ENCODE data around the gene LYL1. TPM values are rescaled to one million over a fixed set of nuclear protein-coding genes. Genes with fewer than 3 reads are reported as not detected.

LYL1 gene
- total and polyA plus RNA-seq, 4 donors, result 0.35 to 69.7 (median 2.3) TPM

GRCh38 chr19:13094106-13094504 lies 8.6 kb downstream of the LYL1 start:
- Histone ChIP-seq H3K4me1 (ENCODE audit: control insufficient read depth in 4 of 4, insufficient read depth in 4 of 4, low read length in 3 of 4) (peaks cover 21 to 52% (median 30%) of the 10 kb centered on the region in 4 donors), H3K9ac (ENCODE audit: low read depth in 1 of 2, low read length in 2 of 2) (no peak overlapping the region), H3K4me3 (ENCODE audit: low read depth in 1 of 3, low read length in 3 of 3) (no peak overlapping the region), H3K27me3 (ENCODE audit: control insufficient read depth in 4 of 4, insufficient read depth in 4 of 4, low read length in 3 of 4) (no peaks in the 10 kb centered on the region), H3K27ac (ENCODE audit: low read depth in 1 of 2, low read length in 2 of 2) (no peak overlapping the region), H3K36me3 (ENCODE audit: control insufficient read depth in 4 of 4, insufficient read depth in 3 of 4, low read depth in 1 of 4, low read length in 3 of 4) (peaks cover 0 to 6% (median 2%) of the 10 kb centered on the region in 4 donors), H3K9me3 (ENCODE audit: control insufficient read depth in 4 of 4, low read length in 3 of 4) (no peaks in the 10 kb centered on the region)
- no peak for DNase-seq (ENCODE audit: low spot score)
- 33% methylated on average over 5 of the region's 5 CpGs for WGBS
- no peak for TF ChIP-seq SP1 (IDR thresholded peaks at IDR 0.05)
- TF ChIP-seq HNF4A (conservative IDR thresholded peaks at IDR 0.05), result peak in 1 of 2 donors; percentile 26
- TF ChIP-seq JUND (IDR thresholded peaks at IDR 0.05), result no peak
- TF ChIP-seq RXRA (IDR thresholded peaks at IDR 0.05), result no peak
- TF ChIP-seq FOXA2 (IDR thresholded peaks at IDR 0.05), result no peak
- no peak for TF ChIP-seq EGR1 (IDR thresholded peaks at IDR 0.05; ENCODE audit: low read depth in 2 of 2)

- Histone ChIP-seq H3K36me3 (ENCODE audit: control insufficient read depth in 4 of 4, insufficient read depth in 3 of 4, low read depth in 1 of 4, low read length in 3 of 4) (peaks cover 0 to 6% (median 2%) of the 10 kb centered on the region in 4 donors), H3K4me1 (ENCODE audit: control insufficient read depth in 4 of 4, insufficient read depth in 4 of 4, low read length in 3 of 4) (peaks cover 18 to 47% (median 29%) of the 10 kb centered on the region in 4 donors), H3K27me3 (ENCODE audit: control insufficient read depth in 4 of 4, insufficient read depth in 4 of 4, low read length in 3 of 4) (no peaks in the 10 kb centered on the region), H3K9ac (ENCODE audit: low read depth in 1 of 2, low read length in 2 of 2) (no peak overlapping the region), H3K9me3 (ENCODE audit: control insufficient read depth in 4 of 4, low read length in 3 of 4) (no peaks in the 10 kb centered on the region), H3K27ac (ENCODE audit: low read depth in 1 of 2, low read length in 2 of 2) (no peak overlapping the region), H3K4me3 (ENCODE audit: low read depth in 1 of 3, low read length in 3 of 3) (no peak overlapping the region)
- DNase-seq (ENCODE audit: low spot score), result peak; percentile 88
- 49% methylated on average over 12 of the region's 12 CpGs for whole genome bisulfite sequencing
- TF ChIP-seq CTCF (IDR thresholded peaks at IDR 0.05; ENCODE audit: low read depth, low read length, missing input control) (peak; percentile 94), NR2F2 (IDR thresholded peaks at IDR 0.05) (no peak), RXRA (IDR thresholded peaks at IDR 0.05) (peak in 1 of 2 donors; percentile 16), RAD21 (IDR thresholded peaks at IDR 0.05) (peak; percentile 96 to 98)
These were observed 9.1 kb downstream of the LYL1 start for GRCh38 chr19:13093407-13094105.

GRCh38 chr19:13092606-13093235 lies 9.9 kb downstream of the LYL1 start:
- Histone ChIP-seq H3K4me3 (ENCODE audit: low read depth in 1 of 3, low read length in 3 of 3) (no peak overlapping the region), H3K9ac (ENCODE audit: low read depth in 1 of 2, low read length in 2 of 2) (no peak overlapping the region), H3K27ac (ENCODE audit: low read depth in 1 of 2, low read length in 2 of 2) (peak overlapping the region; percentile 49 to 61), H3K36me3 (ENCODE audit: control insufficient read depth in 4 of 4, insufficient read depth in 3 of 4, low read depth in 1 of 4, low read length in 3 of 4) (peaks cover 0 to 6% (median 2%) of the 10 kb centered on the region in 4 donors), H3K9me3 (ENCODE audit: control insufficient read depth in 4 of 4, low read length in 3 of 4) (no peaks in the 10 kb centered on the region), H3K4me1 (ENCODE audit: control insufficient read depth in 4 of 4, insufficient read depth in 4 of 4, low read length in 3 of 4) (peaks cover 15 to 47% (median 28%) of the 10 kb centered on the region in 4 donors), H3K27me3 (ENCODE audit: control insufficient read depth in 4 of 4, insufficient read depth in 4 of 4, low read length in 3 of 4) (no peaks in the 10 kb centered on the region)
- TF ChIP-seq FOXA1 (IDR thresholded peaks at IDR 0.05) (no peak), HNF4A (conservative IDR thresholded peaks at IDR 0.05) (peak; percentile 15 to 27)
- WGBS, result 67% methylated on average over 14 of the region's 14 CpGs
- no peak for DNase-seq (ENCODE audit: low spot score)

GRCh38 chr19:13092158-13092543 lies 10.5 kb downstream of the LYL1 start:
- H3K4me3 ChIP-seq (ENCODE audit: low read depth in 1 of 3, low read length in 3 of 3), result no peak overlapping the region
- no peaks in the 10 kb centered on the region for H3K9me3 ChIP-seq (ENCODE audit: control insufficient read depth in 4 of 4, low read length in 3 of 4)
- TF ChIP-seq FOXA2 (IDR thresholded peaks at IDR 0.05) (no peak), GABPA (IDR thresholded peaks at IDR 0.05 in 1 of 2, conservative IDR thresholded peaks at IDR 0.05 in 1 of 2) (no peak), FOXA1 (IDR thresholded peaks at IDR 0.05) (no peak), TAF1 (conservative IDR thresholded peaks at IDR 0.05) (no peak), RXRA (IDR thresholded peaks at IDR 0.05) (no peak)
- DNase-seq (ENCODE audit: low spot score), result no peak
- peaks cover 0 to 6% (median 2%) of the 10 kb centered on the region in 4 donors for H3K36me3 ChIP-seq (ENCODE audit: control insufficient read depth in 4 of 4, insufficient read depth in 3 of 4, low read depth in 1 of 4, low read length in 3 of 4)
- no peak overlapping the region for H3K9ac ChIP-seq (ENCODE audit: low read depth in 1 of 2, low read length in 2 of 2)
- 92% methylated on average over 2 of the region's 2 CpGs for WGBS
- H3K27me3 ChIP-seq (ENCODE audit: control insufficient read depth in 4 of 4, insufficient read depth in 4 of 4, low read length in 3 of 4), result no peaks in the 10 kb centered on the region
- peaks cover 14 to 50% (median 29%) of the 10 kb centered on the region in 4 donors for H3K4me1 ChIP-seq (ENCODE audit: control insufficient read depth in 4 of 4, insufficient read depth in 4 of 4, low read length in 3 of 4)
- peak overlapping the region; percentile 49 to 61 for H3K27ac ChIP-seq (ENCODE audit: low read depth in 1 of 2, low read length in 2 of 2)
